HEK293 (cell line): ENCODE data around the gene LAMTOR3.

Source experiments
- CTCF ChIP-seq: fragments of 450-650 bp; formaldehyde crosslinking; IDR thresholded peaks from 2 replicates; pipeline ENCODE4 v1.5.1; 2016; ENCODE audit warnings: missing biosample characterization, missing genetic modification characterization
- FEZF1 ChIP-seq: fragments of 450-650 bp; formaldehyde crosslinking; IDR thresholded peaks from 2 replicates; pipeline ENCODE4 v1.5.1; 2016; ENCODE audit warnings: missing biosample characterization, missing genetic modification characterization
- REST ChIP-seq: fragments of 450-650 bp; formaldehyde crosslinking; IDR thresholded peaks from 2 replicates; pipeline ENCODE4 v1.5.1; 2016; ENCODE audit warnings: missing biosample characterization, missing genetic modification characterization
- SP2 ChIP-seq: fragments of 450-650 bp; formaldehyde crosslinking; IDR thresholded peaks from 2 replicates; pipeline ENCODE4 v1.5.1; 2016; ENCODE audit warnings: missing biosample characterization, missing genetic modification characterization
- ZBTB11 ChIP-seq: fragments of 450-650 bp; formaldehyde crosslinking; conservative IDR thresholded peaks from 2 replicates; pipeline ENCODE4 v1.5.1; 2016; ENCODE audit warnings: low read depth, missing biosample characterization, missing genetic modification characterization
- ZBTB21 ChIP-seq: fragments of 450-650 bp; formaldehyde crosslinking; IDR thresholded peaks from 2 replicates; pipeline ENCODE4 v1.5.1; 2017; ENCODE audit warnings: missing biosample characterization, missing genetic modification characterization
- ZFP3 ChIP-seq: fragments of 450-650 bp; formaldehyde crosslinking; IDR thresholded peaks from 2 replicates; pipeline ENCODE4 v1.5.1; 2016; ENCODE audit warnings: low read depth, missing biosample characterization, missing genetic modification characterization
- ZNF561 ChIP-seq: fragments of 450-650 bp; IDR thresholded peaks from 2 replicates; pipeline ENCODE4 v1.5.1; 2018; ENCODE audit warnings: missing biosample characterization, missing genetic modification characterization, borderline replicate concordance
- ZNF660 ChIP-seq: fragments of 450-650 bp; IDR thresholded peaks from 2 replicates; pipeline ENCODE4 v1.5.1; 2018; ENCODE audit warnings: missing biosample characterization, mild to moderate bottlenecking, missing genetic modification characterization
- ZNF785 ChIP-seq: fragments of 450-650 bp; formaldehyde crosslinking; IDR thresholded peaks from 2 replicates; pipeline ENCODE4 v1.5.1; 2016; ENCODE audit warnings: missing biosample characterization, missing genetic modification characterization

GRCh38 chr4:99856166-99856565, 38.1 kb downstream of the LAMTOR3 start:
- TF ChIP-seq FEZF1 (tag by site-specific recombination) (no peak), CTCF (tag by site-specific recombination) (no peak), SP2 (tag by site-specific recombination) (no peak), REST (no peak), ZBTB11 (tag by site-specific recombination) (no peak), ZNF561 (tag by site-specific recombination) (no peak), ZNF785 (tag by site-specific recombination) (no peak), ZBTB21 (tag by site-specific recombination) (no peak), ZFP3 (tag by site-specific recombination) (no peak), ZNF660 (tag by site-specific recombination) (no peak)
